NCI-H128 (cell line): ENCODE data around the gene OR11H7.
"Not testable (repeated sequence)": the region's sequence is repeated elsewhere in the genome, so short reads cannot be mapped to it uniquely, and the experiment has no call there.

ENCODE experiments used
- DNase-seq: peaks from one replicate; lab custom pipeline; 2025; ENCODE audit not compliant: unreplicated experiment; lab: John Stamatoyannopoulos, UW

The OR11H7 gene

GRCh38 chr14:20228681-20229080 lies at the start of gene OR11H7:
OR11H7 (plus strand) TSS chr14:20228981.
- DNase-seq: no peak

DNA sequence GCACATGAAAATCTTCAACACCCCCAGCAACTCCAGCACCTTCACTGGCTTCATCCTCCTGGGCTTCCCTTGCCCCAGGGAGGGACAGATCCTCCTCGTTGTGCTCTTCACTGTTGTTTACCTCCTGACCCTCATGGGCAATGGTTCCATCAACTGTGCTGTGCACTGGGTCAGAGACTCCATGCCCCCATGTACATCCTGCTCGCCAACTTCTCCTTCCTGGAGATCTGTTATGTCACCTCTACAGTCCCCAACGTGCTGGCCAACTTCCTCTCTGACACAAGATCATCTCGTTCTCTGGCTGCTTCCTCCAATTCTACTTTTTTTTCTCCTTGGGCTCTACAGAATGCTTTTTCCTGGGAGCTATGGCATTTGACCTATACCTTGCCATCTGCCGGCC lies 49.6 kb upstream of the OR11H7 start:
- no peak for DNase-seq

DNA sequence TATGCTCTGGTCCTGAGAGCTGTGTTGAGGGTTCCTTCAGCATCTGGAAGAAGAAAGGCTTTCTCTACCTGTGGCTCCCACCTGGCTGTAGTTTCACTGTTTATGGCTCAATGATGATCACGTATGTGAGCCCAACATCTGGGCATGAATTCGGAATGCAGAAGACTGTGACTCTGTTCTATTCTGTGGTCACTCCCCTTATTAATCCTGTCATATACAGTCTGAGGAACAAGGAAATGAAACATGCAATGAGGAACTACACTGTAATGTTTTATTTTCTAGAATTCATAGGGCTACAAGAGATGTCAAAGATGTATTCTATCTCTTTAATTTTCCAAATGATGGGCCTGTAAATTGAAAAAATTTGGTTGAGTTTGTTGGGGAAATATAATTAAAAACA lies 48.9 kb upstream of the OR11H7 start:
- DNase-seq: no peak

- DNase-seq: no peak
These were observed 48.3 kb upstream of the OR11H7 start for GRCh38 chr14:20180486-20180885.

DNA sequence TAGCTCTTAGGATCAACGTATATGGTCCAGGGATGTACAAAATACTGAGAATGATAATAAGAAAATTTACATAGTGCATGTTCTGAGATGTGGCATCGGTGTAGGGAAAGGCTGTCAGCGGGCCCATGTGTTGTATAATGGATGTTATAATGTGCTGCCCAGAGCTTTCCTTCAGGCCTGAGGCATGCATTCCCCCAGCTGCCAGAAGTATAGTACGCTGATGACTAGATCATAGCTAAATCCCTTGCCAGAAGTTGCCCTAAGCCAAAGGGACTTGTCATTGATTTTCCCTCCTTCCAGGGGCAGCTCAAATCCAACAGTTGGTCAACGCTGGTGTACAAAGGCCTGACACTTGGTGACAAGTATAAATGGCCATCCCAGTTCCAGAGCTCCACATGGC lies 44.6 kb upstream of the OR11H7 start:
- DNase-seq: no peak

- no peak for DNase-seq
These were observed 38.2 kb upstream of the OR11H7 start, which contains the start of gene OR11G2 for GRCh38 chr14:20190596-20190995. OR11G2 (plus strand) TSS chr14:20190896; CDS start chr14:20197438, 6,542 bp downstream.

DNA sequence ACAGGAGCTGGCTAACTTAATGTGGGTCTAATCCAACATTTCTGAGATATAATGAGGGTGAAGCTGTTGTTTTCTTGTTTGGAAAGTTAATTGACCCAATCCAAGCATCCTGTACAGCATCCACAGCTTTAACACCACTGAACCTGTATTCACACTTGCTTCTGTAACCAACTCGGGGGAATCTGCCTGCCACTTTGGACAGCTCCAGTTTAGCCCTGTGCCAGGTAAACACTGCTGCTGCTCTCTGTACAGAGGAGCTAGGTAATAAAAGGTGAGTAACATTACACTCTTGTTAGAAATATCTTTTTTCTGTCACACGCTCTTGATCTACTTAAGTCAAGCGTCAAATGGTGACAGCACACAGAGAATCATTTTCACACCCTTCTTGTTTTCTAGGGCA lies 37.4 kb upstream of the OR11H7 start:
- no peak for DNase-seq

DNA sequence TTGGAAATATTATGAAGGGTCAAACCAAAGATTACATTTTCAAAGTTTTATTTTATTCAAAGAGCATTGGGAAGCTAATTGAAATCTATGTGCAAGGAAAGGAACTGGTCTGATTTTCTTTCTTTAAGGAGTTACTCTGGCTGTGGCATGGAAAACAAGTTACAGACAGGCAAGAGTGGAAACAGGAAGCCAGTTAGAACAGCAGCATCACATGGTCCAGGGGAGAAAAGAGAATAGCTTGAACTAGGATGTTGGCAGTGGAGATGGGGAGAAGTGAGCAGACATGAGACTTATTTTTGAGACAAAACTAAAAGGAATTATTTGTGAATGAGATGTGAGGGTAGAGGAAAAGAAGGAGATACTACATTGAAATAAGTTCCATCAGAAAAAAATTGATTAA lies 34.7 kb upstream of the OR11H7 start:
- DNase-seq: no peak

DNA sequence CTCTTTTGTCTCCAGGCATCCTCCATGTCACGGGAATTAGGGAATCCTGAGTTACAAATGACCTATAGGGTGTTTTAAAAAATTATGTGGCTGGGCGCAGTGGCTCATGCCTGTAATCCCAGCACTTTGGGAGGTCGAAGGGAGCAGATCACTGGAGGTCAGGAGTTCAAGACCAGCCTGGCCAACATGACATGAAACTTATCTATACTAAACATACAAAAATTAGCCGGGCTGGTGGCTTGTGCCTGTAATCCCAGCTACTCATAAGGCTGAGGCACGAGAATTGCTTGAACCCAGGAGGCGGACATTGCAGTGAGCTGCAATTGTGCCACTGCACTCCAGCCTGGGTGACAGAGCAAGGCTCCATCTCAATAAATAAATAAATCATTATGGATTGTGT lies 33.6 kb upstream of the OR11H7 start:
- not testable (repeated sequence) for DNase-seq

- no peak for DNase-seq
These were observed 32.9 kb upstream of the OR11H7 start for GRCh38 chr14:20195911-20196310.

DNA sequence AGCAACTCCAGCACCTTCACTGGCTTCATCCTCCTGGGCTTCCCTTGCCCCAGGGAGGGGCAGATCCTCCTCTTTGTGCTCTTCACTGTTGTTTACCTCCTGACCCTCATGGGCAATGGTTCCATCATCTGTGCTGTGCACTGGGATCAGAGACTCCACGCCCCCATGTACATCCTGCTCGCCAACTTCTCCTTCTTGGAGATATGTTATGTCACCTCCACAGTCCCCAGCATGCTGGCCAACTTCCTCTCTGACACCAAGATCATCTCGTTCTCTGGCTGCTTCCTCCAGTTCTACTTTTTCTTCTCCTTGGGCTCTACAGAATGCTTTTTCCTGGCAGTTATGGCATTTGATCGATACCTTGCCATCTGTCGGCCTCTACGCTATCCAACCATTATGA lies 31.3 kb upstream of the OR11H7 start:
- no peak for DNase-seq

GRCh38 chr14:20198991-20199390 lies 29.8 kb upstream of the OR11H7 start:
- no peak for DNase-seq

DNA sequence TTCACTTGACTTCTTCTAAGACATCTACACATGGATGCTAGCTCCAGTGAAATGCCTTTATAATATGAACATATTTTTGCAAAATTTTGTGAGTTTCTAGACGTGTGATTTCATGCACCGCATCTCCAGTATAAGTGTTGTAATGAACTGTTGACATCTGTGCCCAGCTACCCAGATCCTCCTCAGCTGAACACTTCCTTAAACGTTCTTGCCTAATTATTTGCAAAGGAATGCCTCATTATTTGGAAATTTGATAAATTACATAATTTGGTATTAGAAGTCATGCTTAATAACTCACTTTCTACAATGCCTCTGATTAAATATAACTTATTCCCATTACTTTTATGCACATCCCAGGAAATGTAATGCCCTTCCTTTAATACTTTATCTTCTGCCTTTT lies 24.1 kb upstream of the OR11H7 start:
- DNase-seq: no peak

DNA sequence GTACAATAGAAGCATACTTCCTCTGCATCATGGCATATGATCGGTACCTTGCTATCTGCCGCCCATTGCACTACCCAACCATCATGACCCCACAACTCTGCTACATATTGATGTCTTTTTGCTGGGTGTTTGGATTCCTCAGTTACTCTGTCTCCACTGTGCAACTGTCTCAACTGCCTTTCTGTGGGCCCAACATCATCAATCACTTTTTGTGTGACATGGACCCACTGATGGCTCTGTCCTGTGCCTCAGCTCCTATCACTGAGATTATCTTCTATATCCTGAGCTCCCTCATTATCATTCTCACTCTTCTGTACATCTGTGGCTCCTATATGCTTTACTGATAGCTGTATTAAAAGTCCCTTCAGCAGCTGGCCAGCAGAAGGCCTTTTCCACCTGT lies 19.2 kb upstream of the OR11H7 start:
- no peak for DNase-seq

- not testable (repeated sequence) for DNase-seq
These were observed 16.4 kb upstream of the OR11H7 start for GRCh38 chr14:20212406-20212805.

- no peak for DNase-seq
These were observed 13.6 kb upstream of the OR11H7 start for GRCh38 chr14:20215196-20215595.

DNA sequence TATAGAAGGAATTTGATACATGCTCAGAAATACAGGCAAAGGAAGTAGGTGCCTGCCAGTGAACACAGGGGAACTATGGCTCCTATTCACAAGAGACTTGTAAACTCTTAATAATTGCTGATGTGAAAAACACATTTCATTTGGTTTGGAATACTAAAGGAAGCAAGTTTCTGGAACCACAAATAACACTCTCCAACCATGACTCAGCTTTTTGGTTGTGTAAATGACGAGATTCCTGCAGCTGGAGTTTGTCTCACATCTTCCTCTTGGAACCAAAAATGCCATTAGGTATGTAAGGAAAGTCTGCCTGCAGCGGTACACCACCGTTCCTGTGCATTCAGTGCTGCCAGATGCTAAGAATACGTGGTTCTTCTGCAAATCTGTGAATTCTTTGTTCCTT lies 9.7 kb upstream of the OR11H7 start:
- no peak for DNase-seq

- DNase-seq: no peak
These were observed 5.4 kb upstream of the OR11H7 start, which contains the start of gene OR11H6 for GRCh38 chr14:20223410-20223809. OR11H6 (plus strand) TSS chr14:20223710; CDS start chr14:20223710, 0 bp downstream.

GRCh38 chr14:20235415-20235814 lies 6.6 kb downstream of the OR11H7 start:
- DNase-seq: not testable (repeated sequence)

- DNase-seq: no peak
These were observed 19.0 kb downstream of the OR11H7 start for GRCh38 chr14:20247646-20248246.

DNA sequence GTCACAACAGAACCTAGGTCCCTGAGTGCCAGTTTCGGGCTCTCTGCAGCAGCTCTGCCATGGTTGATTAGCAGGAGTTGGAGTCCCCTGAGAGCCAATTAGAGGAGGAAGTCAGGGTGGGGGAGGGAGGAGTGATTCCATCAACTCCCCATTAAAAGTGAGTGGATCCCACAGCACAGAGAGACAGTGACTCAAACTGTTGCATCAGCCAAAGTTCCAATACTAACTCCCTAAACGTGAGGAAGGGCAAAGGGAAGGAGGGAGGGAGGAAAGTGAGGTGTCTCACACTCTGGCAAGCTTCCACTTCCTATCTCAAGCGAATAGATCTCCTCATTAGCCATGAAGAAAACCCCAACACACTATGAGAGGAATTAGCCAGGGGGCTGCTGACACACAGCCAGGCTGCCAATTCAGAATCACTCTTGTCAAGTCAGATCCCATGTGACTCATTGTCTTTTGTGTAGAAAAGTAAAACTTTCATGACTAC lies 33.9 kb downstream of the OR11H7 start:
- DNase-seq: no peak

DNA sequence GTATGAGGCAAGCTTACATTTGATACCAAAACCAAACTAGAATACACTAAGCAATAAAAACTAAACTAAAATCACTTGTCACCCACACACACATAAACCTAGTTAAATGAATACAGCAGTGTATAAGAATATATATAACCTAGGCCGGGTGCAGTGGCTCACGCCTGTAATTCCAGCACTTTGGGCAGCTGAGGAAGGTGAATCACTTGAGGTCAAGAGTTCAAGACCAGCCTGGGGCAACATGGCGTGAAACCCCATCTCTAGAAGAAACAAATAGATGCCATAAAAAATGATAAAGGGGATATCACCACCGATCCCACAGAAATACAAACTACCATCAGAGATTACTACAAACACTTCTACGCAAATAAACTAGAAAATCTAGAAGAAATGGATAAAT lies 35.6 kb downstream of the OR11H7 start:
- DNase-seq: not testable (repeated sequence)

- DNase-seq: no peak
These were observed 45.3 kb downstream of the OR11H7 start for GRCh38 chr14:20274062-20274461.
